ENCODE results near the gene C3orf62.

The C3orf62 gene

DNA sequence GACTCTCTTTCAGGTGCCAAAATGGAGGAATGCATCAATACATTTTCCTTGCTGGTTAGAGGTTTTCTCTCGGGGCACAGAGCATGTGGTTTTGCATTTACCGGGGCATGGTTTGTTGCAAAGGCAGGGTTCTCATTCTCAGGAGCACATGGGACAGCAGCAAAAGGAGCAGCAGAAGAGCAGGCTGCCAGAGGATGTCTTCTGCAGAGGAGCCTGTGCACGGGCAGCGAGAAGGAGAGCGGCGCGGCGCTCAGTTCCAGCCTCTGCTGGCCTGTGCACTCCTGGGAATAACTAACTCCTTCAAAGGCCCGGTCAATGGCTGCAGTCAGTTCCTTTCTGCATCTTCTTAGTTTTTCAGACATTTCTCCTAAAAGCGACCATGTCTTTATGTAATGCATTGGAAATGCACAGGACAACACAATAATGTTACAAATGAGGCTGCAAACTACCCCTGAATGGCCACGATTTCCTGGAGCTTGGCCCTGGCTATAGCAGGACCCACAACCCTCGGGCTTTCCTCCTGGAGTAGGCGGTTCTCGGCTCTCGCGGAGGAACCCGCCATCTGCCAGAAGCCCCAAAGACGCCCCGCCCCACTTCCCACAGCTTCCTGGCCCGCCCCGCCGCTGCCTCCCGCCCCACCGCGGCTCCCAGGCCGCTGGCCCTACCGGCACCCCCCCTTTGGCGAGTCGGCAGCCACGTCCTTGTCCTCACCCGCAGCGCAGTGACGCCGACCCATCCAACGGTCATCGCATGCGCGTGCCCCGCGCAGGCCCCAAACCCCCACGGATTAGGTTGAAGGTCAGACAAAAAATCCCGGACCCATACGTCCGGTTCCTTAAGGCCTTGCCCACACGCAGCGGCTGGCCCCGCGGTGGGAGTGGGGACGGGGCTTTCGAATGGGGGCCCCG lies at the start of gene C3orf62:
TSS of gene C3orf62 (minus strand) at position 758 of the 908 bp plus-strand sequence. CDS start at position 398, 360 bp downstream.
- DNase-seq (ENCODE audit: low read depth) = peak; percentile 52

DNA sequence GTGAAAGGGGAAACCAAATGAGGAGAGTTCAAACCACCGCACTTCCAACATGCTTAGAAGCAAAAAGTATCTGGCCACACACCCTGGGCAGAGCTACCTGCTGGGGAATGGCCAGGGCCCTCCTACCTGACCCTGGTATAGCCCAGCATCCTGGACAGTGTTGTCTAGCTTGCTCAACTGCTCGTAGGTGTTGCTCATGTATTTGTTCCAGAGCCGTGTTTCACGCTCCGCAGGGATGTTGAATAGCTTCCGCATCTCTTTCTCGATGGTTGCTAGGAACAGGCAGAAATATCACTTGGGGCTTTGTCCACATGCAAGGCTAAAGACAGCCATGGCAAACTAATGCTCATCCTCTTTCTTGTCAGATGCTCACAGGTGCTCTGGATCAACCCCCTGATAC lies 47.7 kb upstream of the C3orf62 start:
- DNase-seq (ENCODE audit: low read depth) = no peak

DNA sequence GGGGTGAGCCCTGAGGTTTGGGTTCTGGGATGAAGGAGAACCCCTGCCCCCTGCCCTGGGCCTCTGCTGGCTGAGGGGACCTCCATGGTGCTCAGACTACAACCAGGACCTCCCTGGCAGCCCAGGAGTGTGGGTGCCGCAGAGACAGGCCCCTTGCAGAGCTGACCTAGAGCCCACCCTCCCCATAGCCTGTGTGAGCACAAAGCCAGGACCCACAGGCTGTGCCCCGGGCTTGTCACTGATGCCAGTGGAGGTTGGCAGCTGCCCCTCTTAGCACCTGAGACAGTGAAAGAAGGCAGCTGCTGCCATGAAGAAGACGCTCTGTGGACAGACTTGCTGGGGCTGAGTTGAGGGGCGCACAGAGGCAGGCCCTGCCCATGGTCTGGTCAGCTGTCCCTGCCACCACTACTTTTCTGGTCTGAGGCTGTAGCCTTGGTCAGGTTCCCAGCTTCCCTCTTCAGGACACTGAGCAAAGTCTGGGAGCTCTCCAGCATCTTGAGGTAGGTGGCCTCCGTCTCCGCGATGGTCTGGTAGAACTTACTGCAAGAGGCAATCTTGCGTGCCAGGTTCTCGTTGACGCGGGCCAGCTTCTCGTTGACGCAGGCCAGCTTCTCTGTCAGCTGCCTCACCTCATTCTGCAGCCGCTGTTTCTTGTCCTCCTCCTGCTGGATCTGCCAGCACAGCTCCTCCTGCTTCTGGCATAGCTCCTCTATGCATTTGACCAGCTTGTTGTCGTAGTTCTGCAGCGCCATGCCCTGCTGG lies 39.8 kb upstream of the C3orf62 start:
- no peak for DNase-seq (ENCODE audit: low read depth)

DNA sequence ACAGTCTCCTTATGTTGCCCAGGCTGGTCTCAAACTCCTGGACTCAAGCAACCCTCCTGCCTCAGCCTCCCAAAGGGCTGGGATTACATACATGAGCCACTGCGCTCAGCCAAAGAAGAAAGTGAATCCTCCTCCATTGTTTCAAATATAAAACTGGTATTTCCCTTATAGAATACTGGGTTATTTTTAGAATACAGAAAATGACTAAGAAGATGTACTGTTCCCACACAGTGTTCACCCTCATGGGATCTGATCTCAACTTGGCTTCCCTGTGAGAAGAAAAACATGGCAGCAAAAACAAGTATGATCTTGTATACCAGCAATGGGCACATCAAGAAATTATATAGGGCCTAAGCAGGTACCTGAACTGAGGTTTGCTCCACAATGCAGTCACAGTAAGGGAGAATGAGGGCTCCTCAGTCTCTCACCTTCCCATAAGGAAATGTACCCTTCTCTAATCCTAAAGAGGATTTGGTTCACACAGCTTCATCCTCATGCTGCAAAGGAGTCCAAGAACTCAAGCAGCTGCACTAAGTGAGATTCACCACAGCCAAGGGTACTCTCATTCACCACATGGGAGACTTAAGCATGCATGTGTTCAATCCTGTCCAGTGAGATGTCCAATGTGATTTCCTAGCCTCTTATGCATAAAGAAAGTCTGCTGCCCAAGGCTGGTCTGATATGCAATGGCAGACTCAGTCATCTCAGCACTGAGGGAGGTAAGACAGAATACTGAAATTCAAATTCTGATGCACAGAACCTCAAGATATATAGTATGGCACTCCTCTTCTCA lies 37.1 kb upstream of the C3orf62 start:
- DNase-seq (ENCODE audit: low read depth) = no peak

DNA sequence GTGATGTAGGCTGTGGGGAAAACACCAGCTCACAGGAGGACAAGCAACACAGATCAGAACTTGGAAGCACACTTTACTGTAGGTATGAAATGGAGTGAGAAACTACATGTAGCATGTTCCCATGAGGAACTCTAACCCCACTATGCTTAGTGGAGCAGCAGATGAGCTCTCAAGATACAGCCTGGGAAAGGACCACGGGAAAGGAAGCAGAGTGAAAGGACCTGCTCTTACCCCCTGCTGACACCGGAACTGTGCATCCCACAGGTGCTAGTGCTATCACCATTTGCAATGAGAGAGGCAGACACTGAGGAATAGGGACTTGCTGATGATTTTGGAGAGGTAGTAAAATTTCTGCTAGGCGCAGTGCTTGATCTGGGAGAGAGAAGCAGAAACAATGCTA lies 34.3 kb upstream of the C3orf62 start:
- DNase-seq (ENCODE audit: low read depth) = no peak

DNA sequence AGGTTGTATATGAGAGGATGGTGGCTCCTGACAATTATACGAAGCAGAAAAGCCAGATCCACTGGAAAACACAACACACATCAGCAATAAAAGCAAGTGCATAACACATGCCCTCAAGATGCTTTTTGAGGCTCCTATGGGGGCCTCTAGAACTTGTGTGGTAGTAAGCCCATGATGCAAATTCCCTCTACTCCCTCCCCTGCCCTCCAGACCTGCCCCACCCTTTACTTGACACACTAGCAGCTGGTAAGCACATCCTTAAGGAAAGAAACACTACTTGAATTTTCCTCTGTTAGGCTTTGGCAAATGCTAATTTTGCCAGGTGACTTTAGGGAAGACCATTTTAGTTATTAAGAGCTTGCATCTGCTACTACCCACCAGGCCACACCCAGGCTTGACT lies 33.6 kb upstream of the C3orf62 start:
- DNase-seq (ENCODE audit: low read depth) = no peak

DNA sequence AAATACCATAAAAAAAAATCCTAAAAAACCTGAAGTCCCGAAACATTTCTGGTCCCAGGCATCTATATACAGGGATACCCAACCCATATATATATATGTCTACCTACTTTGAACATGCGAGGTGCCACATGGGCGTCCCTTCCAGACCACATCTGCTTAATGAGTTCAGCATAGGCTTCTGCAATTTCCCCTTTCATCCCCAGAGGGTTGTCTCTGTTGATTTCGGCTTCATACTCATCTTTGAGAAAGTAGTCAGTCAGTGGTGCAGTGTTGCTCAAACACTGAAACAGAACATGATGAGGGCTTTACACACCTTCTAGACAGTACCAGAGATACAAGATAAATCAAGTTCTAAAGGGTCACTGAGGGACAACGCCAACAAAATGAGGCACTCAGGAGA lies 28.6 kb upstream of the C3orf62 start:
- no peak for DNase-seq (ENCODE audit: low read depth)

DNA sequence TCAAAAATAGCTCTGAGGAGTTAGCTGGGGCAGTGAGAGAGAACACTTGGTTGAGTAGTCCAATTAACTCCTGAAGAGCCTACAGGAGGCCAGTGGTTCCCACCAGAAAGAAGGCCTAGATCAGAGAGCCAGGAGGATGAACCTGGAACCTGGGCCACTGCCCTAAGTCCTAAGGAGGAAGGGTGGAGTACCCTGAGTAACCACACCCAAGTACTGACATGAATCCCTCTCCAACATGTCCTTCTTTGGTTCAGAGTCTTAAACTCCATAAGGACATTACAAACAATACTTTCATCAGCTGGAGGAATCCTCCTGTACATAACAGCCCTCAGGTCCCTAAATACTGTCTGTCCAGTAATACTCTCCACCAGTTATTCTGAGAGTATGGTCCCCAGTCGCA lies 25.6 kb upstream of the C3orf62 start:
- no peak for DNase-seq (ENCODE audit: low read depth)

DNA sequence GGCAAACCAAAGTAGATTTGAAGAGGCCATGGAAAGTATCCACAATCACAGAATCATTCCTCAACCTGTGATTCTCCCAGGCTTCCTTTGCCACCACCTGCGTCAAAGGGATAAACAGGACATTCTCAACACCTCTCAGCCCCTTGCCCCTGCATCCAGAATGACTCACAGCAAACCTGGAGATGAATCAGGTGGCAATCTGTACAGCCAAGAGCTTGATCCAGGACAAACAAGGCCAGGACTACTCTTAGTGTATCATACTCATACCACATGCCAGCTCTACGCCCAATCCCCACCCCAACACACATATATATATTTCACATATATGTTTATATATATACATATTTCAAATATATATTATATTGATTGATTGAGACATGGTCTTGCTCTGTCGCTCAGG lies 23.6 kb upstream of the C3orf62 start:
- no peak for DNase-seq (ENCODE audit: low read depth)

DNA sequence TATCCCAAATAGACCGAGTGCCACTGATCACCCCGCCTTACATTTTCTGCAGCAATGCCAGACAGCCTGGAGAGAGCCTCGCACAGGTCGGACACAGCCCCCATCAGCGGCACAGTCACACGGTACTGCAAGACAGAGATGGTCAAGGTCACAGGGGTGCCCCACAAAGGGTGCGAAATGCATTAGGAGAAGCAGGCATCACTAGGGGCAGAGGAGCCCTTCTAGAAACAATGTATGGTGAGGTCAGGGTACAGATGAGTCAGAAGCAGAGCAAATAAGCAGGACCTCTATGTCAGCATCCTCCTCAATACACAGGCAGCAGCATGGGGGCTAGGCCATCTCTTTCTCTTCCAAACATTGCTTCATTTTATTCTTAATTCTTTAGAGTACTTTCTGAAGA lies 21.5 kb upstream of the C3orf62 start:
- no peak for DNase-seq (ENCODE audit: low read depth)

DNA sequence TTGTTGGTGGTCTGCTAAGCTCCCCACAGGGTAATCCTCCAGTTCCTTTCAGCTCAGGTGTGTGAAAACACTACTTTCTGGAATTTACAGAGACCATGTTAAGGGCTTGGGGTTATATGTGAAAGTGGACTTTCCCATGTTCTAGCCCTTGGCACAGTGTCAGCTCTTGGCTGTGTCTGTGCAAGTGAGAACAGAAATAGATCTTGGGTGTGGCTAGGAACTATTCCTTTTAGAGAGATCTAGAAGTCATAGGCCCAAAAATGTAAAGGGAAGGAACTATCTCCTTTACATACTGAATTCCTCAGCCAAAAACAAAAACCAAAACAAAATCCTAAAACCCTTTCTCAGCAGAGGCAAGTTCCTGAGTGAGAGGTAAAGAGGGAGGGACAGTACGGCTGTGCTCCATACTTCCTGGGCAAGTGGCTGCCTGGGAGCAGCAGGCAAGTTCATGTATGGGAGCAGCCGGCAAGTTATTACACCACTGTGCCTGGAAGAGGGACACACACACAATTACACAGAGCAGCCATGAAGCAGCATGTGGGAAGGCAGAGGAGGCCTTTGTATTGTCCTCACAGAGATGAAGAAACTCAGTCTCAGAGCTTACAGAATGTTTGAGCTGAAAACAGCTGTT lies 19.9 kb upstream of the C3orf62 start:
- no peak for DNase-seq (ENCODE audit: low read depth)

DNA sequence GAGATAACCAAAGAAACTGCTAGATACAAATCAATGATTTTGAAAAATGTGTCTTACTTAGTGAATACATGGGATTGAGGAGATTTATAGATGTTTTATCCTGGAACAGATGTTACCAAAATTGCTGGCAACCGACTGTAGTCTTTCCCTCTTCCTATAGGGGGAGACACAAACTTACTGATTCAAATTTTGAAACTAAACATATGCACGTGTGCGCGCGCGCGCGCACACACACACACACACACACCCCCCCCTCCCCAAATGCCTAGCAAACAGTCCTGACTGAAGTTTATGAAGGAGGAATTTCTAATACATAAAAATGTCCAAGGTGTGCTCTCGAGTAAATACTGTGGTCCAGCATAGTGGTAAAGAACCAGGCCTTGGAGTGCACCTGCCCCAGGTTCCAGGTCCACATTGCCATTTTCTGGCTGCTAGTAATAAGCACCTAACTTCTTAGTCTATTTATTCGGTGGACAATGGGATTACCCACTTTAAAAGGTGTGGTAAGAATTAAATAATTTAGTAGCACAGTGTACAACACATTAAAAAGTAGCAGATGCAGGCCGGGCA lies 18.5 kb upstream of the C3orf62 start:
- peak; percentile 16 for DNase-seq (ENCODE audit: low read depth)

DNA sequence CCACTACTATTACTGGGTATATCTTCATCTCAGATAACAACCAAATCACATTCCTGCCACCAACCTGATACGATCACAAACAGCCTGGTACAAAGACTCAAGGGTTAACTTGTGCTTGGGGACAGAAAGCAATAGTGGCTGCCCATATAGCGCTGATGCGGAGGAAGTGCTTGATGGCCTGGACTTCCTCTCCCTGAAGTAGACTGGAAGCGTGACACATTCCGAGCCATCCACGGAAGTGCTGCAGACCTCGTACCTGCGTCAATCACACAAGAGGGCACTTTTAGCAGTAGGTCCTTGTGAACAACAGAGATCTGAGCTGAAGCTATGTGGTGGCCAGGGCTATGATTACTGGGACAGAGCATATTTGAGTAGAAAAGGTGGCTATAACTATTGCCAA lies 17.3 kb upstream of the C3orf62 start:
- DNase-seq (ENCODE audit: low read depth) = no peak

DNA sequence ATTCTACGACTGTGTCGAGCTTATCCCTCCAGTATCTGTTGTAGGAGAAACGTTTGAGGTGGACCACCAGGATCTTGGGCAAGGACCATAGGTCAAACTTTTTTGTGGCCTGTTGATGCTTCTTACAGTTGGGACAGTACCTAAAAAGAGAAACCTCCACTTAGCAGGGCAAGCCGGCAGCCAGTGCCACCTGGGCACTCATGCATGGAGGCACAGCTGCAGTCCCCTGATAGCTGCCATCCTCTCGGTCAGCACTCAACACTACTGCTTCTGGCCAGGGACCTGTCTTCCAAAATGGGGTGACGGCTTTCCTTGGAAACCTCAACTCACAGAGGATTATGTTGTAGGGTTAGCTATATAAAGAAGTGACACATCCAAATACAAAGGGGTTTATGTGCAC lies 7.0 kb upstream of the C3orf62 start:
- DNase-seq (ENCODE audit: low read depth) = no peak

DNA sequence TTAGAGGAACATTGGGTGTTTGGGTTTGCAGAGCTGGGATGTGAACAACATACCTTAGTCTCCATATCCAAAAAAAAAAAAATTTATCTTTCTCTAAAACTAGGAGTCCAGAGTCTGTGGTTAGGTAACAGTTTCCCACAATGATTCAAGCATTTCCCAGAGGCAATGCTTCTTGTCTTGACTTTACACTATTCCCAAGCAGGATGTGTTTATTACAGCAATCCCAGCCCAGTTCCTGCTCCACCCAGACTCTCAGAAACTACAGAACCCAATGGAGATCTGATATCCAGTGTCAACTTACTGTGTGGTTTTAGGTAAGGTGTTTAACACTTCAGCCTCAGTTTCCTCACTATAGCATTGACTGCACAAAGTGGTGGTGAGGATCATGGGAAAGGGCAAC lies 2.3 kb upstream of the C3orf62 start:
- no peak for DNase-seq (ENCODE audit: low read depth)

DNA sequence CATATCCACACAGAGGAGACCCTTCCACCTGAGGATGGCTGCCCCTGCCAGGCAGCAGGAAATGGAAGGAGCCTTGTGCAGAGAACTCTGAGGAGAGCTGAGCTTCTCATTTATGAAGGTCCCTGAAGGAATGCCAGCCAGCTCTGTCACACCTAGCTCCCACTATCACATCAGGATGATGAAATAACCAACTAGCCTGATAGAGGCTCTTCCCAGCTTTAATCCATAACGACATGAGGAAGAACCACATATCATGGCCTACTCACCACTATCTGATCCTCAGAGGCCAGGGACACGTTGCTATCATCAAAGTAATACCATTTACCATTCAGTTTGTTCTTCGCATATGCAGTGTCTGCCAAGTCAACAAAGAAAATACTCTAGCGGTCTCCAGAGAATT lies 1.5 kb upstream of the C3orf62 start:
- DNase-seq (ENCODE audit: low read depth) = no peak

DNA sequence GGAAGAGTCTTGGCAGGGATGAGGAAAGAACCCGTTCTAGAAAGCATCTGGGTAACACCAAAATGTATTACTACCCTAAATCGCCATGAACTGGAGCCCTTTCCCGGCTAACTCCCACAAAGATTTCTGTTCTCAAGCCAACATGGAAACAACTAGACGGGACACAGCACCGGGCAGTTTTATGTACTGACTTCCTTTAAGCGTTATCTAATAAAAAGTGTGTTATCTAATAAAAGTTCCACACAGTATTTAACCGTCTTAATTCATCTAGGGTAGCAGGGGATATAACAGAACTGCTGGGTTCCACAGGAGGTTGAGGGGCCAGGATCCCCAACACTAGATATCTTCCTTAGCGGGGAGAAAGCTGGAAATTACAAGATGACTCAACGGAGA lies 347 bp upstream of the C3orf62 start:
- no peak for DNase-seq (ENCODE audit: low read depth)

DNA sequence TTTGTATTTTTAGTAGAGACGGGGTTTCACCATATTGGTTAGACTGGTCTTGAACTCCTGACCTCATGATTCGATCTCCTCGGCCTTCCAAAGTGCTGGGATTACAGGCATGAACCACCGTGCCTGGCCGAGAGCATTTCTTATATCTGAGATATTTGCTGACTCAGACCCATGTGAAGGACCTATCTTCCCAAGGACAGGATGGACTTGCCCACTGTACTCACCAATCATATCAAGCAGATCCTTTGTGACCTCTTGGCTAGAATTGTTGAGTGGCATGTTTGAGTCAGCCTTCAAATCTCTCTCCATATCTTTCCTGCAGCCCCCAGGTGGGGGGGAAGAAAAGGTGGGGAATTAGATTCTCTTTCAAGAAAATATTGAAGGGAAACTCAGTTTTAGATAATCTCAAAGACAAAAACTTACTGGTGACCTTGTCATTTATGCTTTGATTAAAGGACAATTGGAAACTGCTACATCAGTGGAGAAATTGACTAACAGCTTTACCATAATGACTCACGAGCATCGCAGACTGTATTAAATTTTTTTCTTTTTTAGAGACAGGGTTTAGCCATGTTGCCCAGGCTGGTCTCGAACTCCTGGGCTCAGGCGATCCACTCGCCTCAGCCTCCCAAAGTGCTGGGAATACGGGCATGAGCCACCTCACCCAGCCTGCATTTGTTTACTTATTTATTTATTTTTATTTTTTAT lies 3.1 kb downstream of the C3orf62 start:
- DNase-seq (ENCODE audit: low read depth) = no peak

DNA sequence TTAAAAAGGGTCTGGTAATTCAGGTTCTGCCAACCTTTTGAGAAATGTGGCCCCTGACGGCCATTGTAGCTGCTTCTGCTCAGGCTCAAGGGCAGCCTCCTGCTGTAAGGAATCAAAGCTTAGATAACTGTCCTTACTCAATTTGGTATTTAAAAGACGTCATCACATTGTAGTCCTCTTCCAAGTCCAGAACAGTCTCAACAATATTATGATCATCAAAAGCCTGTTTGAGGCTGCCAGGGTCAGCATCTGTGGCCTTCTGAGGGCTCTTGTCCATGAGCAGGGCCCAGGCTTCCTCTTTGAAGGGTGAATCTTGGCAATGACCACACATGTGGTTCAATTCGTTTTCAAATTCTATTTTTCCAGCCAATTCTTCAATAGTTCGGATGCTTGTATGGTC lies 6.0 kb downstream of the C3orf62 start:
- no peak for DNase-seq (ENCODE audit: low read depth)

DNA sequence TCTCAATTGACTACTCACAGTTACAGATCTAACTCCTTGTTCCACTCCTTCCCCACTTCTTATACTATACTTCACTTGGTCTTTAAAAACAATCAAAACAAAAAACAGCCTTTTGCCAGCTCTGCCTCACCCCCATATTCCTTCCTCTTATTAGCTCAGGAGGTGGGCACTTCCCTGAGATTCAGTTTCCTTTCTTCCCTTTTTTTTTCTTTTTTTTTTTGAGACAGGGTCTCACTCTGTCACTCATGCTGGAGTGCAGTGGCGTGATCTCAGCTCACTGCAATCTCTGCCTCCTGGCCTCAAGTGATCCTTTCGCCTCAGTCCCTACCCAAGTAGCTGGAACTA lies 6.9 kb downstream of the C3orf62 start:
- DNase-seq (ENCODE audit: low read depth) = no peak

DNA sequence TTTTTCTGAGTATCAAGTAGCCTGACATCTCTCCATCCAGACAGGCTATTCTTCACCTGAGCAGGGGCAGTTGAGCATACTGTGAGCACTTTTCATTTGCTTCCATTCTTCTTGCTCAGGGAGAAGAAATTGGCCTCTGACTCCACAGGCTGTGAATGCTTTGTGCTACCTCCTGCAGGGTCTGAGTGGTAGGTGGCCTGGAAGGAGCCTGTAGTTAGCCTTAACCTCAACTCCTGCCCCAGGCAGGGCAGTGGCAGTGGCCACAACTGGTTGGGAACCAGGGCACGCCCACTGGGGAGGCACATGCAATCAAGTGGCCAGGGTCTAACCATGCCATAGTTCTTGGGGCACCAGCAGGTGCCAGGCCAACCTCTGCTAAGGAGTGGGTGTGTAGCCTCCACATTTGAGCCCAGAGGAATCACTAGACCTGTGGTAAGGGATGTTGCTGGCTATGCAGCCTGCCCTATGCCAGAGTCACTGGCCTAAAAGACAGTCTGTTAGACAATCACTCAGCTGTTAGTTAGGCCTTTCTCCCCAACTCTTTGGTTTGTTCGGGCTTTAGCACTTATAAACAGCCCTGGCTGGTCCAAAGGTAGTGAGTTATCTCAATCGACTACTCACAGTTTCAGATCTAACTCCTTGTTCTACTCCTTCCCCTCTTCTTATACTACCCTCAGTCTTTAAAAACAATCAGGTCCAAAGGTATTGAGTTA lies 7.4 kb downstream of the C3orf62 start:
- DNase-seq (ENCODE audit: low read depth) = no peak

Data from stimulated activated CD4-positive, alpha-beta T cell treated with anti-CD3 and anti-CD28 coated beads, Interleukin-2, amount 100 ng/mL, for 4 hours (primary cell).